PC-9 (cell line): ENCODE results near the gene GID8. TPM values are rescaled to one million over a fixed set of nuclear protein-coding genes. Genes with fewer than 3 reads are reported as not detected.

Experiments
- BruUV-seq: library from RNA; stranded (reverse); fragments of 400-500 nt; replicated peaks from 2 replicates; lab custom pipeline; 2021; lab: Mats Ljungman, UMichigan
- CTCF ChIA-PET: fragments of 300-600 bp; sonication (Branson Sonifier 250); formaldehyde crosslinking; loops from one replicate; lab custom pipeline; 2022; ENCODE audit warnings: antibody characterized with exemption; lab: Charles Lee
- POLR2A ChIA-PET: fragments of 300-600 bp; sonication (Branson Sonifier 250); formaldehyde crosslinking; loops from one replicate; lab custom pipeline; 2022; ENCODE audit warnings: antibody characterized with exemption; ENCODE audit not compliant: unreplicated experiment; lab: Charles Lee
- DNase-seq, 2 experiments: peaks; one replicate each; pipeline versions ENCODE4 v3.0.0 to v3.0.0-alpha.2; 2015 to 2022; ENCODE audit warnings: mixed read lengths in 1 of 2
- H2AFZ ChIP-seq: fragments of 200-600 bp; sonication (generic); 2 replicates; pipeline ENCODE4 v1.8.1; 2017; ENCODE audit warnings: antibody characterized with exemption
- H3F3A ChIP-seq: fragments of 200-600 bp; sonication (generic); 2 replicates; pipeline ENCODE4 v1.8.1; 2017; ENCODE audit warnings: antibody characterized with exemption, mild to moderate bottlenecking, low read depth; ENCODE audit not compliant: insufficient read depth
- H3K27ac ChIP-seq: fragments of 200-600 bp; sonication (generic); 2 replicates; pipeline ENCODE4 v1.6.1; 2016; ENCODE audit warnings: mixed run types
- H3K27me3 ChIP-seq: fragments of 200-600 bp; sonication (generic); 2 replicates; pipeline ENCODE4 v1.6.1; 2016; ENCODE audit warnings: low read depth, mixed run types; ENCODE audit not compliant: insufficient read depth
- H3K36me3 ChIP-seq: fragments of 200-600 bp; sonication (generic); 2 replicates; pipeline ENCODE4 v1.6.1; 2016; ENCODE audit warnings: low read depth, mixed run types
- H3K4me1 ChIP-seq: fragments of 200-600 bp; sonication (generic); replicated peaks from 2 replicates; pipeline ENCODE4 v1.6.1; 2016; ENCODE audit warnings: mixed run types; ENCODE audit not compliant: insufficient read depth
- H3K4me2 ChIP-seq: fragments of 200-600 bp; sonication (generic); 2 replicates; pipeline ENCODE4 v1.6.1; 2017; ENCODE audit warnings: mixed run types
- H3K4me3 ChIP-seq: fragments of 200-600 bp; sonication (generic); 2 replicates; pipeline ENCODE4 v1.6.1; 2016; ENCODE audit warnings: mixed run types
- H3K79me2 ChIP-seq: fragments of 200-600 bp; sonication (generic); 2 replicates; pipeline ENCODE4 v1.6.1; 2017; ENCODE audit warnings: low read depth, mixed run types
- H3K9me2 ChIP-seq: fragments of 200-600 bp; sonication (generic); 2 replicates; pipeline ENCODE4 v1.8.1; 2017; ENCODE audit warnings: mild to moderate bottlenecking; ENCODE audit not compliant: insufficient read depth
- H3K9me3 ChIP-seq: fragments of 200-600 bp; sonication (generic); 2 replicates; pipeline ENCODE4 v1.8.1; 2016; ENCODE audit warnings: low read depth; ENCODE audit not compliant: insufficient read depth
- H4K20me1 ChIP-seq: fragments of 200-600 bp; sonication (generic); 2 replicates; pipeline ENCODE4 v1.8.1; 2017; ENCODE audit not compliant: insufficient read depth
- CTCF ChIP-seq: fragments of 200-600 bp; sonication (generic); conservative IDR thresholded peaks from 2 replicates; pipeline ENCODE4 v1.6.1; 2017; ENCODE audit warnings: mixed run types, antibody characterized with exemption, mild to moderate bottlenecking, moderate library complexity
- EZH2 ChIP-seq: fragments of 200-600 bp; sonication (generic); IDR thresholded peaks from 2 replicates; pipeline ENCODE4 v1.8.0; 2017; ENCODE audit warnings: antibody characterized with exemption, low read depth
- intact Hi-C: fragments of 100-400 bp; cut with micrococcal nuclease; formaldehyde crosslinking; loops from one replicate; pipeline ENCODE4 v1.10.0; 2022; ENCODE audit not compliant: unreplicated experiment
- total RNA-seq: library from RNA; stranded (reverse); gene quantifications from 2 replicates; pipeline ENCODE4 v1.2.3, GENCODE V29; 2021

GID8 gene
- total RNA-seq, 1 experiment from 2014 or later: 45.7 TPM

GRCh38 chr20:62899633-62900051 is 38.3 kb upstream of the GID8 start:
- CTCF ChIA-PET: no interaction called here
- POLR2A ChIA-PET: interaction anchor here (0.6 kb wide), 1 partner anchor 31 kb away, joined by 4 read pairs; no protein-coding TSS in a partner anchor
- H3K79me2 ChIP-seq: no peaks in the 10 kb centered on the region
- H3K4me1 ChIP-seq: peaks cover 8% of the 10 kb centered on the region
- no peaks in the 10 kb centered on the region for H3K27me3 ChIP-seq
- H3K27ac ChIP-seq: no peak overlapping the region
- peaks cover 35% of the 10 kb centered on the region for H4K20me1 ChIP-seq
- no peaks in the 10 kb centered on the region for H3K9me3 ChIP-seq
- no peak overlapping the region for H3K4me2 ChIP-seq
- peaks cover 21% of the 10 kb centered on the region for H3K36me3 ChIP-seq
- no TSS peak for BruUV-seq
- no peaks in the 10 kb centered on the region for H3K9me2 ChIP-seq
- no peak overlapping the region for H3K4me3 ChIP-seq
- no peak overlapping the region for H2AFZ ChIP-seq
- DNase-seq: no peak
- intact Hi-C loops: loop anchor here (1.0 to 2.0 kb wide), 5 partner anchors 17 to 110 kb away; partner anchors contain the start of gene GID8
- TF ChIP-seq CTCF: no peak
- TF ChIP-seq EZH2: no peak
- H3F3A ChIP-seq: peaks cover 58% of the 10 kb centered on the region

- H3K27ac ChIP-seq: peak overlapping the region; percentile 45
- POLR2A ChIA-PET: interaction anchor here (0.6 to 0.7 kb wide), 2 partner anchors 31 to 84 kb away, joined by 4 read pairs; no protein-coding TSS in a partner anchor
These were observed 37.8 kb upstream of the GID8 start for GRCh38 chr20:62900052-62900691.

More at GRCh38 chr20:62900052-62900691, 37.8 kb upstream of the GID8 start:
- Histone ChIP-seq H3K79me2 (no peaks in the 10 kb centered on the region), H3K36me3 (peaks cover 24% of the 10 kb centered on the region), H3K4me2 (no peak overlapping the region; the same call in 1 of the 2 replicates), H2AFZ (no peak overlapping the region), H3F3A (peaks cover 52% of the 10 kb centered on the region), H3K4me3 (no peak overlapping the region), H3K9me3 (no peaks in the 10 kb centered on the region), H4K20me1 (peaks cover 32% of the 10 kb centered on the region), H3K27me3 (no peaks in the 10 kb centered on the region), H3K9me2 (no peaks in the 10 kb centered on the region), H3K4me1 (peaks cover 8% of the 10 kb centered on the region)
- CTCF ChIA-PET: interaction anchor here (0.6 kb wide), 2 partner anchors 181 to 381 kb away, joined by 3 to 6 read pairs; no protein-coding TSS in a partner anchor
- TF ChIP-seq EZH2 (no peak), CTCF (peak; percentile 82)
- DNase-seq: peak in 1 of 2 experiments; percentile 65
- intact Hi-C loops: loop anchor here (1.0 to 2.0 kb wide), 5 partner anchors 17 to 109 kb away; partner anchors contain the start of gene GID8
- BruUV-seq: no TSS peak
